Measurements from ENCODE around the gene TMEM87B. TPM values are rescaled to one million over a fixed set of nuclear protein-coding genes. Genes with fewer than 3 reads are reported as not detected.
A peak's percentile ranks its signal among the peaks of the same experiment; 100 is the strongest.

The TMEM87B gene
- total and polyA plus RNA-seq, 2 of the 4 experiments (the other 2 are of a cell fraction), result 6.3 to 12.5 TPM

DNA sequence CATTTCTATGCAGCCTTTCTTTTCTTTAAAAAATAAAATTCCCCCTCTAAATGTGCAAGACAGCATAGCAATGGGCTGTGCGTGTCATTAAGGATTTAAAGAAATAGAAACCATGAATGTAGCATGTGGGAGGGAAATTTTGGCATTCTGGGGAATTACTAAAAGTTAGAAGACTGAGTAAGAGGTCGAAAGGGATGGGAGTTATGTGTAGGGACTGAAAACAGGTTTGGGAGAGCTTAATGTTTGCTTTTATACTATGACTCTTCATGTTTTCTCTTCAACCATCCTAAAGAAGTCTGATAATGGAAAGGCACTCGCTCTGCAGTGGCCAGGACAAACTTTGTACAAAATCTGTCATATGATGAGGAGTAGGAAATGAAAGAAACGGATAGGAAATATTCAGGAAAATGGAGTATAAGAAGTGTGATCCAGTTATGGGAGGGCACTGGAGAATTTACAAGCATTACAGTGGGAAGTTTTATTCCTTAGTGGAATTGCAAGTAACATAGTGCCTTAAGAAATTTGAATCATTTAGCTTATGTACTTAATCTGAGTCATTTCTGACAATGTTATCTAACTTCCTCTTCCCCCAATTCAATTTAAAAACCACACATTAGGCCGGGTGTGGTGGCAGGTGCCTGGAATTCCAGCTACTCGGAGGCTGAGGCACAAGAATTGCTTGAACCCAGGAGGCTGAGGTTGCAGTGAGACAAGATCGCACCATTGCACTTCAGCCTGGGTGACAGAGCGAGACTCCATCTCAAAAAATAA, 20.6 kb downstream of the TMEM87B start:
- no TSS peak for BruUV-seq (replicated peaks)
- H2AK9ac ChIP-seq (replicated peaks; ENCODE audit: low read depth, low read length, poor library complexity), result no peak overlapping the region
- CTCF ChIA-PET, result no interaction called here
- H3K14ac ChIP-seq (replicated peaks; ENCODE audit: low read depth, low read length), result no peak overlapping the region
- intact Hi-C loops (cut with micrococcal nuclease) (no loop called here), in situ Hi-C loops (cut with MboI; ENCODE audit: low sequenced_read_pairs) (no loop called here), dilution Hi-C loops (cut with HindIII; ENCODE audit: low sequenced_read_pairs, unreplicated experiment) (no loop called here)
- ATAC-seq (ENCODE audit: low read depth) (peak; percentile 62), DNase-seq (peak; percentile 29)
- no peaks in the 10 kb centered on the region for H3K27me3 ChIP-seq (ENCODE audit: control insufficient read depth, insufficient read depth, low read length)
- peaks cover 11% of the 10 kb centered on the region; the same call in 1 of the 2 replicates for H3K9me1 ChIP-seq (ENCODE audit: insufficient read depth, low read length)
- H3K9ac ChIP-seq (ENCODE audit: low read depth, low read length), result no peak overlapping the region
- no peak overlapping the region for H4K91ac ChIP-seq (ENCODE audit: insufficient read depth, low read depth, low read length)
- no peak overlapping the region for H4K5ac ChIP-seq (ENCODE audit: low read depth, low read length)
- H3K23ac ChIP-seq (ENCODE audit: low read depth, low read length), result no peak overlapping the region
- H2BK20ac ChIP-seq (ENCODE audit: low read depth, low read length), result no peak overlapping the region
- no peak overlapping the region for H3K4ac ChIP-seq (ENCODE audit: low read depth, low read length)
- POLR2A ChIA-PET (ENCODE audit: unreplicated experiment), result no interaction called here
- no peak overlapping the region for H2AFZ ChIP-seq (replicated peaks; ENCODE audit: low read length, poor library complexity)
- H2BK5ac ChIP-seq (ENCODE audit: low read depth, low read length, poor library complexity, severe bottlenecking), result no peak overlapping the region
- H3K4me1 ChIP-seq (ENCODE audit: control insufficient read depth, insufficient read depth, low read length), result no peaks in the 10 kb centered on the region
- no peak overlapping the region for H3K56ac ChIP-seq (ENCODE audit: extremely low read depth, insufficient read depth, low read length)
- H3K4me2 ChIP-seq (ENCODE audit: low read depth, low read length), result no peak overlapping the region
- no peak overlapping the region for H4K8ac ChIP-seq (ENCODE audit: low read depth in 2 of 2, low read length in 2 of 2)
- no peak overlapping the region for H3K27ac ChIP-seq (ENCODE audit: insufficient read depth, low read length)
- no peak overlapping the region for H3K4me3 ChIP-seq (ENCODE audit: insufficient read depth, low read depth, low read length)
- peaks cover 2% of the 10 kb centered on the region; the same call in 1 of the 2 replicates for H3K9me3 ChIP-seq (ENCODE audit: control insufficient read depth, insufficient read depth, low read length)
- no peak overlapping the region for H2BK15ac ChIP-seq (ENCODE audit: low read depth, low read length)
- H3K18ac ChIP-seq (ENCODE audit: low read depth, low read length), result no peak overlapping the region
- no peak overlapping the region for H2AK5ac ChIP-seq (ENCODE audit: low read depth, low read length)
- peaks cover 22 to 47% of the 10 kb centered on the region in 2 experiments for H3K79me1 ChIP-seq (ENCODE audit: low read depth in 1 of 2, low read length in 2 of 2)
- WGBS, 2 experiments (ENCODE audit: extremely low coverage in 2 of 2, insufficient read length in 1 of 2), result 100% methylated on average over 1 of the region's 8 CpGs; no CpG with 5 or more reads in 1 of the 2 experiments
- peaks cover 12% of the 10 kb centered on the region; the same call in 1 of the 2 replicates for H4K20me1 ChIP-seq (ENCODE audit: insufficient read depth, low read length)
- H2BK120ac ChIP-seq (ENCODE audit: low read depth, low read length), result no peak overlapping the region
- H3K36me3 ChIP-seq (ENCODE audit: control insufficient read depth, insufficient read depth, low read length), result peaks cover 14% of the 10 kb centered on the region
- TF ChIP-seq, protein P1, sequence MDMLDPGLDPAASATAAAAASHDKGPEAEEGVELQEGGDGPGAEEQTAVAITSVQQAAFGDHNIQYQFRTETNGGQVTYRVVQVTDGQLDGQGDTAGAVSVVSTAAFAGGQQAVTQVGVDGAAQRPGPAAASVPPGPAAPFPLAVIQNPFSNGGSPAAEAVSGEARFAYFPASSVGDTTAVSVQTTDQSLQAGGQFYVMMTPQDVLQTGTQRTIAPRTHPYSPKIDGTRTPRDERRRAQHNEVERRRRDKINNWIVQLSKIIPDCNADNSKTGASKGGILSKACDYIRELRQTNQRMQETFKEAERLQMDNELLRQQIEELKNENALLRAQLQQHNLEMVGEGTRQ (IDR thresholded peaks at IDR 0.05; ENCODE audit: low read depth, low read length), result no peak
- TF ChIP-seq, protein P2, sequence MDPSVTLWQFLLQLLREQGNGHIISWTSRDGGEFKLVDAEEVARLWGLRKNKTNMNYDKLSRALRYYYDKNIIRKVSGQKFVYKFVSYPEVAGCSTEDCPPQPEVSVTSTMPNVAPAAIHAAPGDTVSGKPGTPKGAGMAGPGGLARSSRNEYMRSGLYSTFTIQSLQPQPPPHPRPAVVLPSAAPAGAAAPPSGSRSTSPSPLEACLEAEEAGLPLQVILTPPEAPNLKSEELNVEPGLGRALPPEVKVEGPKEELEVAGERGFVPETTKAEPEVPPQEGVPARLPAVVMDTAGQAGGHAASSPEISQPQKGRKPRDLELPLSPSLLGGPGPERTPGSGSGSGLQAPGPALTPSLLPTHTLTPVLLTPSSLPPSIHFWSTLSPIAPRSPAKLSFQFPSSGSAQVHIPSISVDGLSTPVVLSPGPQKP (IDR thresholded peaks at IDR 0.05; ENCODE audit: borderline replicate concordance, low read depth, low read length), result no peak
- no peak for TF ChIP-seq NFE2L2 (IDR thresholded peaks at IDR 0.05; ENCODE audit: low read depth, low read length)
- TF ChIP-seq MAFK (IDR thresholded peaks at IDR 0.05; ENCODE audit: low read depth, low read length), result no peak
- TF ChIP-seq FOS (IDR thresholded peaks at IDR 0.05; ENCODE audit: low read depth, low read length), result no peak
- no peak for TF ChIP-seq POLR2A (IDR thresholded peaks at IDR 0.05; ENCODE audit: low read depth, low read length)
- TF ChIP-seq RAD21 (IDR thresholded peaks at IDR 0.05; ENCODE audit: low read length), result no peak
- no peak for TF ChIP-seq BHLHE40 (IDR thresholded peaks at IDR 0.05; ENCODE audit: low read depth, low read length)
- no peak for TF ChIP-seq CHD1 (IDR thresholded peaks at IDR 0.05; ENCODE audit: low read depth, low read length)
- no peak for TF ChIP-seq MAZ (IDR thresholded peaks at IDR 0.05; ENCODE audit: borderline replicate concordance, low read depth, low read length)
- no peak for TF ChIP-seq RFX5 (IDR thresholded peaks at IDR 0.05; ENCODE audit: low read depth, low read length)
- TF ChIP-seq, protein P3, sequence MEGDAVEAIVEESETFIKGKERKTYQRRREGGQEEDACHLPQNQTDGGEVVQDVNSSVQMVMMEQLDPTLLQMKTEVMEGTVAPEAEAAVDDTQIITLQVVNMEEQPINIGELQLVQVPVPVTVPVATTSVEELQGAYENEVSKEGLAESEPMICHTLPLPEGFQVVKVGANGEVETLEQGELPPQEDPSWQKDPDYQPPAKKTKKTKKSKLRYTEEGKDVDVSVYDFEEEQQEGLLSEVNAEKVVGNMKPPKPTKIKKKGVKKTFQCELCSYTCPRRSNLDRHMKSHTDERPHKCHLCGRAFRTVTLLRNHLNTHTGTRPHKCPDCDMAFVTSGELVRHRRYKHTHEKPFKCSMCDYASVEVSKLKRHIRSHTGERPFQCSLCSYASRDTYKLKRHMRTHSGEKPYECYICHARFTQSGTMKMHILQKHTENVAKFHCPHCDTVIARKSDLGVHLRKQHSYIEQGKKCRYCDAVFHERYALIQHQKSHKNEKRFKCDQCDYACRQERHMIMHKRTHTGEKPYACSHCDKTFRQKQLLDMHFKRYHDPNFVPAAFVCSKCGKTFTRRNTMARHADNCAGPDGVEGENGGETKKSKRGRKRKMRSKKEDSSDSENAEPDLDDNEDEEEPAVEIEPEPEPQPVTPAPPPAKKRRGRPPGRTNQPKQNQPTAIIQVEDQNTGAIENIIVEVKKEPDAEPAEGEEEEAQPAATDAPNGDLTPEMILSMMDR (conservative IDR thresholded peaks at IDR 0.05; ENCODE audit: low read depth, low read length), result no peak
- TF ChIP-seq SMC3 (IDR thresholded peaks at IDR 0.05; ENCODE audit: low read depth, low read length), result no peak
- TF ChIP-seq CEBPB (IDR thresholded peaks at IDR 0.05; ENCODE audit: low read depth, low read length), result no peak
- no peak for TF ChIP-seq RCOR1 (IDR thresholded peaks at IDR 0.05; ENCODE audit: insufficient replicate concordance, low read length)

All from IMR-90 (cell line).